HG03565 (cell line): ENCODE measurements around the gene LTA4H.

ENCODE experiments used
- ATAC-seq: cut with Tn5 transposase; IDR thresholded peaks from one replicate; pipeline ENCODE4 v1.9.1; 2021; ENCODE audit warnings: mild to moderate bottlenecking, moderate library complexity; ENCODE audit not compliant: unreplicated experiment

LTA4H gene

GRCh38 chr12:96060041-96060440 lies 24.7 kb upstream of the LTA4H start:
- no peak for ATAC-seq

GRCh38 chr12:96057986-96058553 lies 22.7 kb upstream of the LTA4H start:
- no peak for ATAC-seq

GRCh38 chr12:96056646-96057455 lies 21.5 kb upstream of the LTA4H start:
- no peak for ATAC-seq

- no peak for ATAC-seq
Observed at GRCh38 chr12:96054244-96054610, 18.8 kb upstream of the LTA4H start.

GRCh38 chr12:96053476-96054243 lies 18.3 kb upstream of the LTA4H start:
- ATAC-seq = no peak

GRCh38 chr12:96051756-96052485 lies 16.5 kb upstream of the LTA4H start:
- ATAC-seq = no peak

- no peak for ATAC-seq
Observed at GRCh38 chr12:96050139-96050538, 14.8 kb upstream of the LTA4H start.

- ATAC-seq = no peak
Observed at GRCh38 chr12:96049101-96049500, 13.7 kb upstream of the LTA4H start.

GRCh38 chr12:96048393-96048969 lies 13.1 kb upstream of the LTA4H start:
- no peak for ATAC-seq

- peak; percentile 73 for ATAC-seq
Observed at GRCh38 chr12:96047229-96048211, 12.1 kb upstream of the LTA4H start.

GRCh38 chr12:96046543-96047228 lies 11.3 kb upstream of the LTA4H start:
- ATAC-seq = no peak

GRCh38 chr12:96045566-96045965 lies 10.2 kb upstream of the LTA4H start:
- no peak for ATAC-seq

- no peak for ATAC-seq
Observed at GRCh38 chr12:96044943-96045290, 9.5 kb upstream of the LTA4H start.

- no peak for ATAC-seq
Observed at GRCh38 chr12:96044017-96044942, 8.9 kb upstream of the LTA4H start.

- ATAC-seq = no peak
Observed at GRCh38 chr12:96041181-96041580, 5.8 kb upstream of the LTA4H start.

- ATAC-seq = no peak
Observed at GRCh38 chr12:96040305-96041133, 5.1 kb upstream of the LTA4H start.

GRCh38 chr12:96039516-96039915 lies 4.1 kb upstream of the LTA4H start:
- no peak for ATAC-seq
